Measurements from ENCODE around the gene FAT1.

Gene FAT1

GRCh38 chr4:186630128-186630527 is 93.5 kb downstream of the FAT1 start:
- Histone ChIP-seq H3K36me3 (replicated peaks; ENCODE audit: insufficient read depth, low read length) (no peaks in the 10 kb centered on the region), H3K9ac (ENCODE audit: low read length) (no peak overlapping the region), H3K4me1 (ENCODE audit: low read length) (peaks cover 4% of the 10 kb centered on the region; the same call in 1 of the 2 replicates), H3K9me2 (replicated peaks; ENCODE audit: insufficient read depth, low read length) (no peaks in the 10 kb centered on the region), H3K79me2 (ENCODE audit: low read length) (no peaks in the 10 kb centered on the region), H3K9me3 (replicated peaks; ENCODE audit: insufficient read depth, low read length) (no peaks in the 10 kb centered on the region), H4K20me1 (ENCODE audit: insufficient read depth, low read length) (no peaks in the 10 kb centered on the region), H3K27ac (ENCODE audit: low read length) (no peak overlapping the region), H3K4me3 (ENCODE audit: low read length) (no peak overlapping the region), H3F3A (ENCODE audit: insufficient read depth, low read length) (peaks cover 12% of the 10 kb centered on the region), H3K4me2 (ENCODE audit: low read depth, low read length) (no peak overlapping the region), H3K27me3 (replicated peaks; ENCODE audit: insufficient read depth, low read length) (no peaks in the 10 kb centered on the region), H2AFZ (ENCODE audit: low read length) (no peak overlapping the region)
- no peak for DNase-seq
- no peak for TF ChIP-seq EZH2phosphoT487 (IDR thresholded peaks at IDR 0.05; ENCODE audit: low read length)
- TF ChIP-seq, protein P1, sequence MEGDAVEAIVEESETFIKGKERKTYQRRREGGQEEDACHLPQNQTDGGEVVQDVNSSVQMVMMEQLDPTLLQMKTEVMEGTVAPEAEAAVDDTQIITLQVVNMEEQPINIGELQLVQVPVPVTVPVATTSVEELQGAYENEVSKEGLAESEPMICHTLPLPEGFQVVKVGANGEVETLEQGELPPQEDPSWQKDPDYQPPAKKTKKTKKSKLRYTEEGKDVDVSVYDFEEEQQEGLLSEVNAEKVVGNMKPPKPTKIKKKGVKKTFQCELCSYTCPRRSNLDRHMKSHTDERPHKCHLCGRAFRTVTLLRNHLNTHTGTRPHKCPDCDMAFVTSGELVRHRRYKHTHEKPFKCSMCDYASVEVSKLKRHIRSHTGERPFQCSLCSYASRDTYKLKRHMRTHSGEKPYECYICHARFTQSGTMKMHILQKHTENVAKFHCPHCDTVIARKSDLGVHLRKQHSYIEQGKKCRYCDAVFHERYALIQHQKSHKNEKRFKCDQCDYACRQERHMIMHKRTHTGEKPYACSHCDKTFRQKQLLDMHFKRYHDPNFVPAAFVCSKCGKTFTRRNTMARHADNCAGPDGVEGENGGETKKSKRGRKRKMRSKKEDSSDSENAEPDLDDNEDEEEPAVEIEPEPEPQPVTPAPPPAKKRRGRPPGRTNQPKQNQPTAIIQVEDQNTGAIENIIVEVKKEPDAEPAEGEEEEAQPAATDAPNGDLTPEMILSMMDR (IDR thresholded peaks at IDR 0.05; ENCODE audit: low read length): no peak
- no peak for TF ChIP-seq EZH2 (optimal IDR thresholded peaks at IDR 0.05; ENCODE audit: low read depth, low read length)

DNA sequence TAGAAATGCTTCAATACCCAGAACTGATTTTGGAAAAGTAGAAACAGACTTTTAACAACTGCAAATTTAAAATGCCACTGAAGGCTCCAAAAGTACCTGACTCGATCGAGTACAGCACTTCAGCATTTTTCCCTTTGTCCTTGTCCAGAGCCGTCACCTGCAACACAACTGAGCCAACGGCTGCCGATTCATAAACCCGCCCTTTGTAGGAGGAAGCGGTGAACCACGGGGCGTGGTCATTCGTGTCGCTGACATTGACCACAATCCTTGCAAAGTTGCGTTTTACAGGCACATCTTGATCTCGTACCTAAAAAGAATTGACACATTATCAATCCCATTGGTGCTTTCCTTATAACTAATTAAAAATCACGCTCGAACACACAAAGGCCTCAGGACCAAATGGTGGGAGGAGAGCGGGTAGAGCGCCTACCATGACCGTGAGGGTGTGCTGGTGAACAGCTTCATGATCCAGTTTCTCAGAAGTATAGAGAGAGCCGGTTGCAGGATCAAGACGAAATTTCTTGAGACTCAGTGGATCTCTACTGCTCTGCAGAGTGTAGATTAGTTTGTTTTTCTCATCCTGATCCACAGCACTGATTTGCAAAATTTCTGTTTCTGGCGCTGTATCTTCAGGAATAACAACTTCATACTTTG is 95.5 kb downstream of the FAT1 start:
- Histone ChIP-seq H3F3A (ENCODE audit: insufficient read depth, low read length) (peaks cover 12% of the 10 kb centered on the region), H3K36me3 (replicated peaks; ENCODE audit: insufficient read depth, low read length) (no peaks in the 10 kb centered on the region), H3K4me2 (ENCODE audit: low read depth, low read length) (peak overlapping the region; percentile 80; the same call in 1 of the 2 replicates)

DNA sequence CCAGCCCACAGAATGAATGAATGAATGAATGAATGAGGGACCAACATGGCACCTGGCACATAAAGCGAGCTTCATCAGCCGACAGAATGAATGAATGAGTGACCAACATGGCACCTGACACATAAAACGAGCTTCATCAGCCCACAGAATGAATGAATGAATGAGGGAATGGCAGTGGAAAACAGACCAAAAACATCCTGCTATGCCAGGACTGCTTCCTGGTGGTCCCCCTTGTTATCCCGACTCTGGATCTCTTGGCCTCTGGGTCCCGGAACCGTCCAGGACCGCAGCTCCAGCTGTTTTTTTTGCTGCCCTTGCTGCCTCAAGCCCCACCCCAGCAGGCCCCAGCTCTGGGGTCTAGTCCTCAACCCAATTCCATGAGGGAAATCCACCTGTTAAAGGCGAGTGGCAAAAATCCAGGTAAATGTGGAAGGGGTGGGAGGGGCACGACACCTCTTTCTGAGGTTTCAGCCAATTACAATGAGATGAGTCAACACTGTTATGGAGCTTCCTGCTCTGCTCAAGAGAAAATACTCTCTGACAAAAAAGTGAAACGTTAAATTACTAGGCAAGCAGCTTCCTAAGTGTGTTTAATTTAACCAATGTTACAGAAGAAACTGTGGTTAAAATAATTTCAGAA is 96.3 kb downstream of the FAT1 start:
- Histone ChIP-seq H4K20me1 (ENCODE audit: insufficient read depth, low read length) (no peaks in the 10 kb centered on the region), H3K9me2 (replicated peaks; ENCODE audit: insufficient read depth, low read length) (no peaks in the 10 kb centered on the region), H3K79me2 (ENCODE audit: low read length) (no peaks in the 10 kb centered on the region), H3K27me3 (replicated peaks; ENCODE audit: insufficient read depth, low read length) (no peaks in the 10 kb centered on the region), H3K27ac (ENCODE audit: low read length) (peak overlapping the region; percentile 83), H3K4me1 (ENCODE audit: low read length) (peaks cover 4% of the 10 kb centered on the region; the same call in 1 of the 2 replicates), H3F3A (ENCODE audit: insufficient read depth, low read length) (peaks cover 12% of the 10 kb centered on the region), H3K4me3 (ENCODE audit: low read length) (peak overlapping the region; percentile 27; the same call in 1 of the 2 replicates), H3K4me2 (ENCODE audit: low read depth, low read length) (peak overlapping the region; percentile 80), H2AFZ (ENCODE audit: low read length) (no peak overlapping the region), H3K36me3 (replicated peaks; ENCODE audit: insufficient read depth, low read length) (no peaks in the 10 kb centered on the region), H3K9ac (ENCODE audit: low read length) (peak overlapping the region; percentile 43; the same call in 1 of the 2 replicates), H3K9me3 (replicated peaks; ENCODE audit: insufficient read depth, low read length) (no peaks in the 10 kb centered on the region)
- peak; percentile 30 for DNase-seq
- TF ChIP-seq, protein P1 (IDR thresholded peaks at IDR 0.05; ENCODE audit: low read length): no peak
- TF ChIP-seq EZH2 (optimal IDR thresholded peaks at IDR 0.05; ENCODE audit: low read depth, low read length) (no peak), EZH2phosphoT487 (IDR thresholded peaks at IDR 0.05; ENCODE audit: low read length) (no peak)

More for the DNA sequence above, 95.5 kb downstream of the FAT1 start:
- TF ChIP-seq, protein P1 (IDR thresholded peaks at IDR 0.05; ENCODE audit: low read length): no peak
- TF ChIP-seq EZH2 (optimal IDR thresholded peaks at IDR 0.05; ENCODE audit: low read depth, low read length) (no peak), EZH2phosphoT487 (IDR thresholded peaks at IDR 0.05; ENCODE audit: low read length) (no peak)
- no peaks in the 10 kb centered on the region for H4K20me1 ChIP-seq (ENCODE audit: insufficient read depth, low read length)
- H3K9me2 ChIP-seq (replicated peaks; ENCODE audit: insufficient read depth, low read length): no peaks in the 10 kb centered on the region
- DNase-seq: peak; percentile 84
- peak overlapping the region; percentile 27; the same call in 1 of the 2 replicates for H3K4me3 ChIP-seq (ENCODE audit: low read length)
- peaks cover 4% of the 10 kb centered on the region; the same call in 1 of the 2 replicates for H3K4me1 ChIP-seq (ENCODE audit: low read length)
- no peaks in the 10 kb centered on the region for H3K27me3 ChIP-seq (replicated peaks; ENCODE audit: insufficient read depth, low read length)
- no peak overlapping the region for H2AFZ ChIP-seq (ENCODE audit: low read length)
- H3K9ac ChIP-seq (ENCODE audit: low read length): peak overlapping the region; percentile 43; the same call in 1 of the 2 replicates
- peak overlapping the region; percentile 83 for H3K27ac ChIP-seq (ENCODE audit: low read length)
- no peaks in the 10 kb centered on the region for H3K79me2 ChIP-seq (ENCODE audit: low read length)
- H3K9me3 ChIP-seq (replicated peaks; ENCODE audit: insufficient read depth, low read length): no peaks in the 10 kb centered on the region
